Astrocyte of the cerebellum (primary cell): Measurements from ENCODE around the gene KRT5.

Source experiments
- DNase-seq: peaks from one replicate; pipeline ENCODE4 v3.0.0-alpha.2; 2011; ENCODE audit warnings: low read depth
- H3K4me3 ChIP-seq: 2 replicates; pipeline ENCODE4 v1.5.1; 2011; ENCODE audit warnings: mild to moderate bottlenecking, low read depth, low read length, moderate library complexity
- CTCF ChIP-seq: IDR thresholded peaks from 2 replicates; pipeline ENCODE4 v1.5.1; 2012; ENCODE audit warnings: low read length, low read depth, moderate library complexity, mild to moderate bottlenecking; ENCODE audit errors: missing control alignments
- in situ Hi-C: cut with HindIII; loops from 2 replicates; pipeline ENCODE4 v1.10.0; 2017; ENCODE audit warnings: low sequenced_read_pairs

KRT5 gene

GRCh38 chr12:52532636-52533035 is 12.4 kb upstream of the KRT5 start:
- no peak for TF ChIP-seq CTCF

DNA sequence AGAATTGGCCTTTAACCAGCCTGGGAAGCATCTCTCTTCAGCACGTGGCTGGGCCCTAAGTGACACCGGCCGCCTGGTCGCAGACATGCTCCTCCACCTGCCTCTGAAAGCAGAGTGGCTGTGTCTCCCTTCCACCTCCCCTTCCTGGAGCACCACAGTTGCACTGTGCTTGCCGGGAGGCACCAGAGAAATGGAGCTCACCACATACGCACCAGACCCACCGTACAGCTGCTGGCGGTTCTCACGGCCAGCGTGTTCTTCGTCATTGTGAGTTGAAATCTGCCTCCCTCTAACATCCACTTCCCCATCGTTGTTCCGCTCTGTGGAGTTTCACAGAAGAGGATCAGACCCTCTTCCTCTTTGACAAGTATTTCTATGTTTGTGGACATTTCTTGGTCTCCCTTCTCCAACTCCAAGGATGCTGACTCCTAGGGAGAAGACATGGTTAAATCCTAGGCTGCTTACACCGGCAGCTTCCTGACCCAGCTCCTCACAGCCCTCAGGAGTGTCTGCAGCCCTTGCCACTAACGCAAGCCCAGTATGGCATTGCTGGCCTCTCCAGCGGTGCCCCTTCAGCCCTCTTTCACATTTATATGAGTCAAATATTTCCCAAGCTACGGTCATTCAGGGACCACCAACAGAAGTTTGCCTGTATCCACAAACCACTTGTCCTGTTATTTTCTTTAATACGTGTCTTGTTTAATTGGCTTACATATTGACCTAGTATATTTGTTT is 11.5 kb upstream of the KRT5 start:
- in situ Hi-C loops: no loop called here
- no peak for TF ChIP-seq CTCF
- no peak for DNase-seq

More at GRCh38 chr12:52532636-52533035, 12.4 kb upstream of the KRT5 start:
- DNase-seq: no peak
- in situ Hi-C loops: no loop called here
- H3K4me3 ChIP-seq: no peak overlapping the region

DNA sequence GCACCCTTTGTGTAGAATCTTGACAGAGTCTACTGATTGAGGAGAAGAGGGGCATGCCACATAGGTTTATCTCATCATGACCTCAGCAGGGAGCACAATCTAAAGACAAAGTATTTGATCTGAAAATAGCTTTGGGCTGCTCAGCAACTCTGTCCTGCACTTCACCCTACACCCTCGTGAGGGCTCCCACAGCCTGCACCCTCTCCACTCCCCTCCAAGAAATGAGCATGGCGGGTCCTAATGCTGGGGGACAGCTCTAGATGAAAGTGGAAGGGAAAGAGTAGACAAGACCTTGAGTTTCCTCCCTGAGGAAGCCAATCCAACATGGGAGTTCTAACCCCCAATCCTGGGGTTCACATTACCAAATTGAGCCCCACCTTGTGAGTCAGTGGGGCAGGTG is 10.7 kb upstream of the KRT5 start:
- no peak for DNase-seq
- in situ Hi-C loops: no loop called here
- no peak overlapping the region for H3K4me3 ChIP-seq
- no peak for TF ChIP-seq CTCF

More for the DNA sequence above, 11.5 kb upstream of the KRT5 start:
- H3K4me3 ChIP-seq: no peak overlapping the region

DNA sequence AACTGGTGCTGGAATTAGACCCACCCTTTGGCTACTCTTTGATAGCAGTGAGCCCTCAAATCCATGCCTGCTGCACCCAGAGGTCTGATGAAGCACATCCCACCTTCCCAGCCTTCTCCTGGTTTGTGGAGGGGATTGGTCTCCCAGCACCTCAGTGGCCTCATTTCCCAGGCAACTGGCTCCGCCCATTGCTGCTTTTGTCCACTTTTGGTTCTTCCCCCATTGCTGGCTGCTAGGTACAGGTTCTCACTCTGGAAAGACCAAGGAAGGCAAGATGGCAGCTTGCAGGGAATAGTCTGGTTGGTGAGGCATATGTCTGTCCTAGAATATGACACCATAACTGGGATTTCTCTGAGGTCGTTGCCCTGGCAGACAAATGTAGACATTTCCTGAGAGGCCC is 10.2 kb upstream of the KRT5 start:
- no peak for TF ChIP-seq CTCF
- DNase-seq: no peak
- no peak overlapping the region for H3K4me3 ChIP-seq
- in situ Hi-C loops: no loop called here

DNA sequence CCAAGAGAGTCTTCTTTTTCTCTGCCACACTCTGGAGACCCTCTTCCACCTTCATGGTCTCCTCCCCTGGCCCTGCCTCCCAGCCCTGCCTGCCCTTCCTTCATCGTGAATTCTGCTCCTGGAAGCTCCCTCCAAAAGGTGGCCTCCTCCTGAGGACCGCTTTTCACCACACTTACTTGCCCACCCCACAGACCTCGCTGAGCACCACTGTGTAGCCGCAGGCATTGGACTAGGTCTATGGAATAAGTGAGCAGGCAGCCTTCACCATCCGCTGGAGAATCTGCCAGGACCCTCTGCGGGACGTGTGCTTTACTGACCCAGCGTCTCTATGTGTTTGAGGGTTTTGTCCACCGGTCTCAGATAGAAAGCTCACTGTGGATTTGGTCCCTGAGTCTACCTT is 9.7 kb upstream of the KRT5 start:
- in situ Hi-C loops: no loop called here
- H3K4me3 ChIP-seq: no peak overlapping the region
- no peak for DNase-seq
- TF ChIP-seq CTCF: no peak

DNA sequence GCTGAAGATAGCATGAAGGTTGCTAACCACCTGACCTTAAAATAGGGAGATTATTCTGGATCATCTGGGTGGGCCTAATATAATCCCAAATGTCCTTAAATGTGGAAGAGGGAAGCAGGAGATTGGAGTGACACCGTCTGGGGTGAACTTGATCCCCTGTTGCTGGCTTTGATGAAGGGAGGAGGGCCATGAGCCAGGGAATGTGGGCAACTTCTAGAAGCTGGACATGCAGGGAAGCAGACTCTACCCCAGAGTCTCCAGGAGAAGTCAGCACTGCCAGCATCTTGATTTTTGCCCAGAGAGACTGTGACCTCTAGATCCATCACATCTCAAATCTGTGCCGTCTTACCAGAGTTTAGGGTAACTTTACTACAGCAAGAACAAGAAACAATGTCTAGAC is 9.2 kb upstream of the KRT5 start:
- H3K4me3 ChIP-seq: no peak overlapping the region
- no peak for TF ChIP-seq CTCF
- no peak for DNase-seq
- in situ Hi-C loops: no loop called here
